ENCODE measurements around the gene WDR20.

DNA sequence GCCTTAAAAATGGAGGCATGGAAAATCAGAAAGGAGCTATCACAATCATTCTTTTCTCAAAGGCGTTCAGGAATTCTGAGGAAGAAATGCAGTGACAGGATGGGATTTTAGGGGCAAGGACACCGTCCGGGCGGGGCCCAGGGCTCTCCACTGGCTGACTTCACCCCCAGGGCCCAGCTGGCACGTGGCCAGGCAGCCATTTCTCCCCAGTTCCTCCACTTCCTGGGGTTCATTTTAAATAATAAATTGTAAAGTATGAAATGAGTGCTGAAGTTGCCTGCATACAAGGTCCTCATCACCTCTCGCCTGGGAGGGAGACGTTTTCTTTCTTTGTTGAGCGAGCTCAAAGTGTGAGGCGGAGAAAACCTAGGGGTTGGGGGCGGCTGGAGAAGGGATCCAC is 73.8 kb downstream of the WDR20 start:
- TF ChIP-seq, protein P1, sequence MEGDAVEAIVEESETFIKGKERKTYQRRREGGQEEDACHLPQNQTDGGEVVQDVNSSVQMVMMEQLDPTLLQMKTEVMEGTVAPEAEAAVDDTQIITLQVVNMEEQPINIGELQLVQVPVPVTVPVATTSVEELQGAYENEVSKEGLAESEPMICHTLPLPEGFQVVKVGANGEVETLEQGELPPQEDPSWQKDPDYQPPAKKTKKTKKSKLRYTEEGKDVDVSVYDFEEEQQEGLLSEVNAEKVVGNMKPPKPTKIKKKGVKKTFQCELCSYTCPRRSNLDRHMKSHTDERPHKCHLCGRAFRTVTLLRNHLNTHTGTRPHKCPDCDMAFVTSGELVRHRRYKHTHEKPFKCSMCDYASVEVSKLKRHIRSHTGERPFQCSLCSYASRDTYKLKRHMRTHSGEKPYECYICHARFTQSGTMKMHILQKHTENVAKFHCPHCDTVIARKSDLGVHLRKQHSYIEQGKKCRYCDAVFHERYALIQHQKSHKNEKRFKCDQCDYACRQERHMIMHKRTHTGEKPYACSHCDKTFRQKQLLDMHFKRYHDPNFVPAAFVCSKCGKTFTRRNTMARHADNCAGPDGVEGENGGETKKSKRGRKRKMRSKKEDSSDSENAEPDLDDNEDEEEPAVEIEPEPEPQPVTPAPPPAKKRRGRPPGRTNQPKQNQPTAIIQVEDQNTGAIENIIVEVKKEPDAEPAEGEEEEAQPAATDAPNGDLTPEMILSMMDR (IDR thresholded peaks at IDR 0.05; ENCODE audit: insufficient read depth, low read length, poor library complexity, severe bottlenecking), result no peak
- no peak for TF ChIP-seq EZH2phosphoT487 (conservative IDR thresholded peaks at IDR 0.05; ENCODE audit: low read length)
